K562 (cell line): Measurements from ENCODE around the gene LTBP1. TPM values are rescaled to one million over a fixed set of nuclear protein-coding genes. Genes with fewer than 3 reads are reported as not detected.

Experiments
- ATAC-seq: fragments of 200-7000 bp; cut with Tn5 transposase; 3 replicates; pipeline ENCODE4 v1.9.1; 2020; ENCODE audit warnings: moderate library complexity
- BruUV-seq: library from RNA; stranded (reverse); fragments of 400-500 nt; replicated peaks from 2 replicates; lab custom pipeline; 2021; lab: Mats Ljungman, UMichigan
- CTCF ChIA-PET: fragments of 300-600 bp; formaldehyde crosslinking; extraction: SDS; loops from one replicate; lab custom pipeline; 2021; ENCODE audit warnings: low intra/inter-chr PET ratio; lab: Yijun Ruan, JAX
- POLR2A ChIA-PET: fragments of 300-600, 350-650 bp; sonication (Branson Sonifier 250); formaldehyde crosslinking; extraction: SDS; loops from one replicate; lab custom pipeline; 2021; ENCODE audit warnings: antibody characterized with exemption, inconsistent platforms; lab: Yijun Ruan, JAX
- DNase-seq, 4 experiments: peaks; one replicate each; pipeline versions ENCODE4 v3.0.0 to v3.0.0-alpha.2; 2011 to 2018; ENCODE audit warnings: low spot score in 3 of 4, mixed read lengths in 3 of 4; ENCODE audit errors: extremely low read depth in 1 of 4
- FAIRE-seq: peaks from 2 replicates; lab custom pipeline; 2011; peaks lifted over from hg19 to GRCh38; lab: Jason Lieb, UNC
- H2AFZ ChIP-seq: 2 replicates; pipeline ENCODE4 v1.6.0; 2011; ENCODE audit warnings: low read depth, low read length, control low read depth, inconsistent platforms
- H3K27ac ChIP-seq: fragments of 200-600 bp; 3 replicates; pipeline ENCODE4 v1.8.0; 2011; ENCODE audit warnings: low read depth, mild to moderate bottlenecking, control low read depth, inconsistent platforms, low read length, moderate library complexity, mixed read lengths; ENCODE audit errors: extremely low read depth
- H3K27me3 ChIP-seq, 2 experiments: fragments of 300-600 bp in 1 of 2; 2 replicates in 1 of 2; 3 replicates in 1 of 2; pipeline versions ENCODE4 v1.6.0 to v1.8.0; 2011; ENCODE audit warnings: inconsistent platforms in 2 of 2, low read length in 2 of 2, mild to moderate bottlenecking in 1 of 2, mixed read lengths in 1 of 2, moderate library complexity in 1 of 2; ENCODE audit not compliant: control insufficient read depth in 2 of 2, insufficient read depth in 2 of 2
- H3K36me3 ChIP-seq: fragments of 300-600 bp; 3 replicates; pipeline ENCODE4 v1.8.0; 2011; ENCODE audit warnings: mild to moderate bottlenecking, low read length, inconsistent platforms; ENCODE audit not compliant: control insufficient read depth, insufficient read depth
- H3K4me1 ChIP-seq, 2 experiments: fragments of 200-600 bp in 1 of 2; replicated peaks in 1 of 2; 2 replicates in 1 of 2; 3 replicates in 1 of 2; pipeline versions ENCODE4 v1.5.1 to v1.8.0; 2011; ENCODE audit warnings: inconsistent platforms in 2 of 2, low read length in 2 of 2, mild to moderate bottlenecking in 1 of 2, mixed read lengths in 1 of 2, moderate library complexity in 1 of 2; ENCODE audit not compliant: control insufficient read depth in 2 of 2, insufficient read depth in 2 of 2
- H3K4me2 ChIP-seq: 2 replicates; pipeline ENCODE4 v1.6.1; 2011; ENCODE audit warnings: low read length, control low read depth, inconsistent platforms, mixed read lengths; ENCODE audit not compliant: insufficient read depth
- H3K4me3 ChIP-seq: fragments of 200-600 bp; sonication (generic), shearing (Covaris generic); 2 replicates; pipeline ENCODE4 v1.5.1; 2016; ENCODE audit warnings: control low read depth, inconsistent platforms
- H3K79me2 ChIP-seq: fragments of 200-600 bp; 3 replicates; pipeline ENCODE4 v1.8.0; 2011; ENCODE audit warnings: low read length, inconsistent platforms; ENCODE audit not compliant: control insufficient read depth, insufficient read depth
- H3K9ac ChIP-seq, 2 experiments: 2 replicates each; pipeline versions ENCODE4 v1.6.0 to v1.6.1; 2011; ENCODE audit warnings: low read depth in 2 of 2, low read length in 2 of 2, control low read depth in 1 of 2, inconsistent platforms in 1 of 2, mild to moderate bottlenecking in 1 of 2, mixed read lengths in 1 of 2; ENCODE audit not compliant: insufficient read depth in 1 of 2
- H3K9me1 ChIP-seq: one replicate; pipeline ENCODE4 v1.6.0; 2011; ENCODE audit warnings: inconsistent platforms, mild to moderate bottlenecking, low read length, moderate library complexity; ENCODE audit not compliant: control insufficient read depth, insufficient read depth
- H3K9me3 ChIP-seq: replicated peaks from 2 replicates; pipeline ENCODE4 v1.5.1; 2011; ENCODE audit warnings: low read depth, low read length, inconsistent platforms; ENCODE audit not compliant: control insufficient read depth, insufficient read depth
- H4K20me1 ChIP-seq: replicated peaks from 2 replicates; pipeline ENCODE4 v1.6.1; 2011; ENCODE audit warnings: low read length, inconsistent platforms, mixed read lengths; ENCODE audit not compliant: control insufficient read depth, insufficient read depth
- EZH2 ChIP-seq: IDR thresholded peaks from 2 replicates; pipeline ENCODE4 v1.6.1; 2012; ENCODE audit warnings: low read depth, mild to moderate bottlenecking, inconsistent platforms, low read length, borderline replicate concordance
- HEY1 ChIP-seq: fragments of 250-450 bp; sonication (Bioruptor Pico); IDR thresholded peaks from 2 replicates; pipeline ENCODE4 v1.5.0; 2020; ENCODE audit warnings: mild to moderate bottlenecking, moderate library complexity, borderline replicate concordance
- HMGN3 ChIP-seq: IDR thresholded peaks from 2 replicates; pipeline ENCODE4 v1.6.1; 2011; ENCODE audit warnings: borderline replicate concordance, low read depth, mild to moderate bottlenecking, mixed read lengths, low read length; ENCODE audit not compliant: insufficient read length; ENCODE audit errors: extremely low read depth
- JUN ChIP-seq, 2 experiments: sonication (generic) in 1 of 2; formaldehyde crosslinking in 1 of 2; IDR thresholded peaks; 2 replicates each; pipeline versions ENCODE4 v1.6.1 to v1.8.0; 2012 to 2022; ENCODE audit warnings: borderline replicate concordance in 2 of 2, mild to moderate bottlenecking in 2 of 2, improper control_type of control experiment in 1 of 2, low read depth in 1 of 2, low read length in 1 of 2, missing genetic modification reagents in 1 of 2
- RAD51 ChIP-seq: fragments of 450-650 bp; IDR thresholded peaks from 2 replicates; pipeline ENCODE4 v1.7.1; 2016; ENCODE audit warnings: low read depth, mild to moderate bottlenecking, borderline replicate concordance
- SP1 ChIP-seq: sonication (generic); formaldehyde crosslinking; IDR thresholded peaks from 2 replicates; pipeline ENCODE4 v1.8.1; 2022; ENCODE audit warnings: mild to moderate bottlenecking, missing genetic modification reagents
- SRSF7 ChIP-seq: fragments of 200-400 bp; formaldehyde crosslinking; optimal IDR thresholded peaks from 2 replicates; pipeline ENCODE3; 2017; ENCODE audit warnings: mild to moderate bottlenecking, low read depth, low read length
- WGBS: fragments of 100-300 bp; shearing (Covaris generic); methylation state at CpG from one replicate; pipeline ENCODE4 v1.1.6; 2016; ENCODE audit warnings: low coverage, mixed read lengths; ENCODE audit not compliant: insufficient coverage; ENCODE audit errors: missing lambda C conversion rate; 5-methylcytosine and 5-hydroxymethylcytosine counted together
- in situ Hi-C: fragments of 300-500 bp; cut with MboI; formaldehyde crosslinking; loops from 4 replicates; pipeline ENCODE4 v1.15.0; 2018; ENCODE audit warnings: inconsistent platforms, mixed read lengths
- intact Hi-C: fragments of 100-400 bp; cut with micrococcal nuclease; formaldehyde crosslinking; loops from 2 replicates; pipeline ENCODE4 v1.14.2; 2022
- polyA plus RNA-seq, 8 experiments: library from polyadenylated mRNA; depleted of rRNA in 4 of 8; stranded (reverse) in 5 of 8; unstranded in 3 of 8; fragments of >200 nt; fragmentation: Nextera tagmentation in 2 of 8; fragmentation: Illumina TruSeq in 1 of 8; extraction: Ambion mirVana in 2 of 8; extraction: Trizol in 1 of 8; gene quantifications; 2 replicates each; pipeline versions ENCODE4 v1.2.1 to v1.2.3, GENCODE V29; 2011 to 2014; ENCODE audit warnings: inconsistent platforms in 1 of 8, missing spikeins in 1 of 8
- total RNA-seq, 7 experiments: library from RNA; depleted of rRNA in 6 of 7; stranded (reverse); fragments of >200 nt in 6 of 7; fragmentation: Illumina TruSeq in 2 of 7; extraction: Trizol in 2 of 7; gene quantifications; 2 replicates each; pipeline versions ENCODE4 v1.2.1 to v1.2.3, GENCODE V29; 2011 to 2021; ENCODE audit warnings: low replicate concordance in 1 of 7
- TF ChIP-seq, protein P1 (sequence below): fragments of 450-650 bp; conservative IDR thresholded peaks from 2 replicates; pipeline ENCODE4 v1.6.1; 2016; ENCODE audit warnings: missing genetic modification characterization, low read depth, mild to moderate bottlenecking, missing compliant biosample characterization, moderate library complexity
- TF ChIP-seq, protein P2 (sequence below): sonication (generic); formaldehyde crosslinking; IDR thresholded peaks from 2 replicates; pipeline ENCODE4 v1.8.1; 2022; ENCODE audit warnings: missing genetic modification reagents
- TF ChIP-seq, protein P3 (sequence below), 2 experiments: fragments of 250-450 bp in 1 of 2; fragments of 450-650 bp in 1 of 2; sonication (Bioruptor Pico) in 1 of 2; IDR thresholded peaks; 2 replicates each; pipeline versions ENCODE4 v1.6.1 to v1.8.0; 2016 to 2021; ENCODE audit warnings: mild to moderate bottlenecking in 2 of 2, moderate library complexity in 2 of 2, missing compliant biosample characterization in 1 of 2, missing genetic modification characterization in 1 of 2
- TF ChIP-seq, protein P4 (sequence below): sonication (generic); formaldehyde crosslinking; IDR thresholded peaks from 2 replicates; pipeline ENCODE4 v1.8.0; 2022; ENCODE audit warnings: mild to moderate bottlenecking, missing genetic modification reagents

The LTBP1 gene
- total and polyA plus RNA-seq, 9 of the 15 experiments (the other 6 are each of a cell fraction or from before 2014, with no cell fraction given): 3.6 to 16.4 (median 8.5) TPM

DNA sequence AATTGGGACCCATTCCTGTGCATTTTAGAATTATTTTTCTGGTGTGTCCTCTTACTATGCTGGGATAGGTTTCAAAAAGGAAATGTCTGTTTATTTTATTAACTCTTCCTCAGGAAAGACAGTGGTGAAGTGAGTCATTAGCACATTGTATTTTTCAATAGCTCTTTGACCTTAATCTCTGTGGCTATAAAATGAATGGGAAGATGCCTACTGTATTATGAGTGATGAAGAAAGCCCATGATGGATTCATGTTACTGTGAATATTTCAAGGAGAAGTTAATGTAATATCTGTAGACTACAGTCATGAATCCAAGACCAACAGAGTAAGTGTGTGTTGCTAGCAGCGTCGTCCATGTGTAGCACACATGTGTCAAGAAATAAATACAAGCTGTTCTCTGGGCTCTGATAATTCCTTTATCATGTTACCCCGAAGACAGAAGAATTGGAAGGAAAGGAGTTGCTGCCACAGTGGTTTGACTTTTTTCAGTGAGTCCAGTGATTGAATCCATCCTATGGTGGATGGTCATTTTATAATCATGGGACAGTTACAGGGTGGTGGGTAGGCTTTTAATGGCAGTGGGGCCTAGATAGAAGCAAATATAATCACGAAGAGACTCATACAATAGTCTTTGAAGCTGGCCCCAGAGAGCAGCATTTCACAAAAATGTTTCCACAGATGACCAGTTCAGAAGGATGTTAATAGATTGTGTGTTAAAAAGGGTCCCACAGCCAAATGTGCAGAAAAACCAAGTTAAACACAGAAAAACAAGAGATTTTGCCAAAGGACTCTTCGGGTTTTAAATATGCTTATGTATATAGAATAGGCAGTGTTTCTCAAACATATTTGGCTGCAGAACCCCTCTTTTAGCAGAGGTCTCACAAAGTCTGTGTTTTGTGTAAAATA lies 290.0 kb downstream of the LTBP1 start (continued):
- TF ChIP-seq HEY1 (CRISPR knock-in tag) (no peak), SP1 (CRISPR knock-in tag) (no peak)

DNA sequence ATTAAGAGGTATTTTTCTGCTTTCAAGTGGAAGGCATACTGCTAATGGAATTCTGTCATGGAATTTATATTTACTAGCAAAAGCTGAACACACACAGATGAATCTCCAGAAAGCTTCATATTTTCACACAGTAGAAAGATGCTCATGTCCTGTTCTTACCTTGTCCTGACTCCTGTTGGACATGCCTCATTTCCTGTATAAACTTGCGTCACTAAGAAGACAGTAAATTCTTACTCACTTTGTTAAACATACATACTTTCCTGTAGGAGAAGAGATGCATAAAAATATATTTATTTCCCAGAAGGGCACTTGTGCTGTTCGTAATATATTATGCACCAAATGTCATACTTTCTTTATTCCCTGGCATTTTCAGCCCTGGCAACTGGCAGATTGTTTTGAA lies 291.4 kb downstream of the LTBP1 start:
- no peak overlapping the region for H3K4me2 ChIP-seq
- H3K27me3 ChIP-seq: no peaks in the 10 kb centered on the region
- H3K9me1 ChIP-seq: no peaks in the 10 kb centered on the region
- ChIA-PET POLR2A (no interaction called here), CTCF (no interaction called here)
- no peaks in the 10 kb centered on the region for H3K79me2 ChIP-seq
- H3K9ac ChIP-seq: no peak overlapping the region
- 37% methylated on average over 2 of the region's 2 CpGs for WGBS
- intact Hi-C loops: no loop called here
- H3K36me3 ChIP-seq: no peaks in the 10 kb centered on the region
- in situ Hi-C loops: no loop called here
- no peaks in the 10 kb centered on the region for H3K4me1 ChIP-seq
- no TSS peak for BruUV-seq
- DNase-seq (no peak), FAIRE-seq (no peak), ATAC-seq (no peak)
- no peak overlapping the region for H2AFZ ChIP-seq
- H3K4me3 ChIP-seq: no peak overlapping the region
- no peak overlapping the region for H3K27ac ChIP-seq
- H3K9me3 ChIP-seq: no peaks in the 10 kb centered on the region
- no peaks in the 10 kb centered on the region for H4K20me1 ChIP-seq
- TF ChIP-seq, protein P1, sequence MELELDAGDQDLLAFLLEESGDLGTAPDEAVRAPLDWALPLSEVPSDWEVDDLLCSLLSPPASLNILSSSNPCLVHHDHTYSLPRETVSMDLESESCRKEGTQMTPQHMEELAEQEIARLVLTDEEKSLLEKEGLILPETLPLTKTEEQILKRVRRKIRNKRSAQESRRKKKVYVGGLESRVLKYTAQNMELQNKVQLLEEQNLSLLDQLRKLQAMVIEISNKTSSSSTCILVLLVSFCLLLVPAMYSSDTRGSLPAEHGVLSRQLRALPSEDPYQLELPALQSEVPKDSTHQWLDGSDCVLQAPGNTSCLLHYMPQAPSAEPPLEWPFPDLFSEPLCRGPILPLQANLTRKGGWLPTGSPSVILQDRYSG: no peak
- TF ChIP-seq RAD51 (no peak), HMGN3 (no peak), JUN (IDR thresholded peaks at IDR 0.05; ENCODE audit: borderline replicate concordance, low read depth, low read length) (no peak), JUN (CRISPR knock-in tag; IDR thresholded peaks at IDR 0.05; ENCODE audit: borderline replicate concordance) (no peak), EZH2 (no peak), SRSF7 (no peak)
- TF ChIP-seq, protein P2, sequence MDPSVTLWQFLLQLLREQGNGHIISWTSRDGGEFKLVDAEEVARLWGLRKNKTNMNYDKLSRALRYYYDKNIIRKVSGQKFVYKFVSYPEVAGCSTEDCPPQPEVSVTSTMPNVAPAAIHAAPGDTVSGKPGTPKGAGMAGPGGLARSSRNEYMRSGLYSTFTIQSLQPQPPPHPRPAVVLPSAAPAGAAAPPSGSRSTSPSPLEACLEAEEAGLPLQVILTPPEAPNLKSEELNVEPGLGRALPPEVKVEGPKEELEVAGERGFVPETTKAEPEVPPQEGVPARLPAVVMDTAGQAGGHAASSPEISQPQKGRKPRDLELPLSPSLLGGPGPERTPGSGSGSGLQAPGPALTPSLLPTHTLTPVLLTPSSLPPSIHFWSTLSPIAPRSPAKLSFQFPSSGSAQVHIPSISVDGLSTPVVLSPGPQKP (CRISPR knock-in tag): no peak
- TF ChIP-seq, protein P3, sequence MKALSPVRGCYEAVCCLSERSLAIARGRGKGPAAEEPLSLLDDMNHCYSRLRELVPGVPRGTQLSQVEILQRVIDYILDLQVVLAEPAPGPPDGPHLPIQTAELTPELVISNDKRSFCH (CRISPR knock-in tag; IDR thresholded peaks at IDR 0.05): no peak
- TF ChIP-seq, protein P3 (tag; IDR thresholded peaks at IDR 0.05): no peak
- TF ChIP-seq, protein P4, sequence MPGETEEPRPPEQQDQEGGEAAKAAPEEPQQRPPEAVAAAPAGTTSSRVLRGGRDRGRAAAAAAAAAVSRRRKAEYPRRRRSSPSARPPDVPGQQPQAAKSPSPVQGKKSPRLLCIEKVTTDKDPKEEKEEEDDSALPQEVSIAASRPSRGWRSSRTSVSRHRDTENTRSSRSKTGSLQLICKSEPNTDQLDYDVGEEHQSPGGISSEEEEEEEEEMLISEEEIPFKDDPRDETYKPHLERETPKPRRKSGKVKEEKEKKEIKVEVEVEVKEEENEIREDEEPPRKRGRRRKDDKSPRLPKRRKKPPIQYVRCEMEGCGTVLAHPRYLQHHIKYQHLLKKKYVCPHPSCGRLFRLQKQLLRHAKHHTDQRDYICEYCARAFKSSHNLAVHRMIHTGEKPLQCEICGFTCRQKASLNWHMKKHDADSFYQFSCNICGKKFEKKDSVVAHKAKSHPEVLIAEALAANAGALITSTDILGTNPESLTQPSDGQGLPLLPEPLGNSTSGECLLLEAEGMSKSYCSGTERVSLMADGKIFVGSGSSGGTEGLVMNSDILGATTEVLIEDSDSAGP: no peak
